CD4-positive, alpha-beta T cell treated with Interleukin-6 for 4 hours (primary cell): ENCODE data around the gene SMG9.
A peak's percentile ranks its signal among the peaks of the same experiment; 100 is the strongest.

Experiments
- DNase-seq: peaks from one replicate; pipeline ENCODE4 v3.0.0-alpha.2; 2020; ENCODE audit warnings: mixed read lengths

SMG9 gene, protein sequence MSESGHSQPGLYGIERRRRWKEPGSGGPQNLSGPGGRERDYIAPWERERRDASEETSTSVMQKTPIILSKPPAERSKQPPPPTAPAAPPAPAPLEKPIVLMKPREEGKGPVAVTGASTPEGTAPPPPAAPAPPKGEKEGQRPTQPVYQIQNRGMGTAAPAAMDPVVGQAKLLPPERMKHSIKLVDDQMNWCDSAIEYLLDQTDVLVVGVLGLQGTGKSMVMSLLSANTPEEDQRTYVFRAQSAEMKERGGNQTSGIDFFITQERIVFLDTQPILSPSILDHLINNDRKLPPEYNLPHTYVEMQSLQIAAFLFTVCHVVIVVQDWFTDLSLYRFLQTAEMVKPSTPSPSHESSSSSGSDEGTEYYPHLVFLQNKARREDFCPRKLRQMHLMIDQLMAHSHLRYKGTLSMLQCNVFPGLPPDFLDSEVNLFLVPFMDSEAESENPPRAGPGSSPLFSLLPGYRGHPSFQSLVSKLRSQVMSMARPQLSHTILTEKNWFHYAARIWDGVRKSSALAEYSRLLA

DNA sequence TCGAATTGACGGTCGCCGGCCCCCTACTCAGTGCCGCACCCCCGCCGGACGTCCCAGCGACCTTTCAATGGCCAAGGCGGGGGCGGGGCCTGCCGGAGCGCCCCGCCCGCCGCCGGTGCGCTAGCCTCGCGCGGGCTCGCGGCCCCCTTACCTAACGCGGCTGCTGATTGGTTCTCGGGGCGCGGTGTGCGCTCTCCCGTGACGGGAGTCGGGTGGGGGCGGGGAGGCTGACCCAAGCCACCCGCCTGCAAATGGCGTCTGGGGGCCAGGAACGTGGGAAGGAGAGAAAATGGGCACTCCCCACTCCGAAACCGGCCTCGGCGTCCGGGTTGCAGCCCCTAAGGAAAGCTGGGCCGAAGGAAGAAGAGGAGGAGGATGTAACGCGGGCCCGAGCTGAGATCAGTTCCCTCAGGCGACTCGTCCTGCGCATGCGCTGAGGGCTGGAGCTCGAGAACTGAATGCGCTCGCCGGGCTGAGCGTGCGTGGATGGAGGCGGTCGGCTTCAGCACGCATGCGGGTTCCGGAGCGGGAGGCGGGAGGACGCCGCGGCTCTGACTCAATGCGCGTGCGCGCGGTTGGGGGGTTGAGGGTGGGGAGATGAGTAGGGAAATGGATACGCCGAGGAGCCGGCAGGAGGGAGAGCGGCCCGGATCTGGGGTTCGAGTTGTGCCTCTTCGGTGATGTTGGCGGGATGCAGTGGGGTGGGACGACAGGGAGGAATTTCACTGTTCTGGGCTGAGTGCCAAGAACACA is at the start of gene SMG9:
Gene SMG9, minus strand, starts transcription at position 460 of the 753 bp plus-strand sequence. CDS start 4,221 bp downstream, outside the sequence.
- peak; percentile 99 for DNase-seq

DNA sequence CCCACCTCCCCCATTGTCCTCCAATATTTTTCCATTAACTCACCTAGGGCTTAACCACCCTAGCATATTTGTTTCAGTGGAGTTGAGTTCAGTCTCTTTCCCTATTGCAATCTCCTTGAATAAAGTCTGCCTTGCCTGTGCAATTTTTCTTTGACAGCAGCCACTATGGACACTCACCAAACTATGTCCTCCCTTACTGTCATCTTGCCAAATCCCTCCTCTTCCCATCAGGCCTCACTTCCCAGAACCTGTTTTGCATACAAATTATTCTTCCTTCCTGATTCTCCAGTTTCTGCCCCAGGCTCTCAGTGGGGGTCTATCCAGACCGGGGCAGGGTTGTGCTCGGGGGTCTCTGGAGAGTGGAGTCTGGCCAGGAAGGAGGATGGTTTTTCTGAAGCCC is 49.7 kb upstream of the SMG9 start:
- DNase-seq = no peak

DNA sequence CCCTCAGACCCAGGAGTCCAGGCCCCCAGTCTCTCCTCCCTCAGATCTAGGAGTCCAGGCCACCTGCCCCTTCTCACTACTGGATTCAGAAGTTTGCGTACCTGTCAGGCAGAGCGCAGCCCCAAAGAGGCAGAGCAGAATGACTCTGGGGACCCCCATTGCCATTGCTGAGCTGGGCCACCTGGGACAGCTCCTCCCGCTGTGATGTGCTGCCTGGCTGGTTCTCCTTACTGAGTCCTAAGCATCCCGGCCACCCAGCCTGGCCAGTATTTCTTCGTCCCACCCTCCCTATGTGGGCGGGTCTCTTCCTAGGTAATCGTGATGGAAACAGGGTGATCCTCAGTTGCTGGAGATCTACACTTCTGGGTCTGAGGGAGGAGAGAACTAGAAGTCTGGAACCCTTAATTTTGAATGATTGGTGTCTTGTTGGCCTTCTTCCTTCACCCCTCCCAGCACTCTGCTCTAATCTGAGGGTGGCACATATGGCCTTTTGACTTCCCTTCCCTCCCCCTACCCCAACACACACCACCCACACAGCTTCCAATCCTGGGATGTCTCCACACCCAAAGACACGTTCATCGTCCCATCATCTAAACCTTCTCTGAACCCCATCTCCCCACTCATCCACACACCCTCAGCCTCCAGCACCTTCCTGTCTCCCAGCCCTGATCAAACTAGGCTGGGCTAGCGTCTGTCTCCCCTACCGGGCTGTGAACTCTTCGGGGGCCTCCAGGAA is 47.6 kb upstream of the SMG9 start, which contains the start of gene LYPD5:
Gene LYPD5, minus strand, starts transcription at position 232 of the 736 bp plus-strand sequence. Its CDS starts 67 bp downstream, at position 165.
- no peak for DNase-seq

DNA sequence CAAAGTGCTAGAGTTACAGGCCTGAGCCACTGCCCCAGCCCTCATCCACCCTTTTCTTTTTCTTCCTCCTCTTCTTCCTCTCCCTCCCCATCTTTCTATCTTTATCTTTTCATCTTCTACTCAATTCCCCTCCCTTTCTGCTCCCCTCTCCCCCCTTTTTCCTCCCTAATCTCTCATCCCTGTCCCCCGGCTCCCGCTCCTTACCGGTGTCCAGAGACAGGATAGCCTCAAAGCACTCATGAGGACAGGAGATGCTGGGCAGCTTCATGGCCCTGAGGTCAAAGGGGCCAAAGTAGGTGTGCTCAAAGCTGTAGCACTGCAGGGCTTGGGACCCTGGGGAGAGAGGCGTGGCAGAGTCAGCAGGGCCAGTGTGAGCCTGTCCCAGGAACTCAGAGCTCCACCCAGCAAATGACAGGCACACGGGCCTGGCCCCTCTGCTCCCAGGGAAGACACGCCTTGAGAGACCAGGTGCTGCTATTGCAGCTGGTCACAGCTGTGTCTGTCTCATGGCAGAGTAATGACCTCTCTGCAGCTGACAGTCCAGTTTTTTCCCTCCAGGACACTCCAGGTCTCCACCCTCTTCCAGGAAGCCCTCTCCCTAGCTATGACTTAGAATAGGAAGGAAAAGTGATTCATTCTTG is 44.9 kb upstream of the SMG9 start:
- DNase-seq = no peak

DNA sequence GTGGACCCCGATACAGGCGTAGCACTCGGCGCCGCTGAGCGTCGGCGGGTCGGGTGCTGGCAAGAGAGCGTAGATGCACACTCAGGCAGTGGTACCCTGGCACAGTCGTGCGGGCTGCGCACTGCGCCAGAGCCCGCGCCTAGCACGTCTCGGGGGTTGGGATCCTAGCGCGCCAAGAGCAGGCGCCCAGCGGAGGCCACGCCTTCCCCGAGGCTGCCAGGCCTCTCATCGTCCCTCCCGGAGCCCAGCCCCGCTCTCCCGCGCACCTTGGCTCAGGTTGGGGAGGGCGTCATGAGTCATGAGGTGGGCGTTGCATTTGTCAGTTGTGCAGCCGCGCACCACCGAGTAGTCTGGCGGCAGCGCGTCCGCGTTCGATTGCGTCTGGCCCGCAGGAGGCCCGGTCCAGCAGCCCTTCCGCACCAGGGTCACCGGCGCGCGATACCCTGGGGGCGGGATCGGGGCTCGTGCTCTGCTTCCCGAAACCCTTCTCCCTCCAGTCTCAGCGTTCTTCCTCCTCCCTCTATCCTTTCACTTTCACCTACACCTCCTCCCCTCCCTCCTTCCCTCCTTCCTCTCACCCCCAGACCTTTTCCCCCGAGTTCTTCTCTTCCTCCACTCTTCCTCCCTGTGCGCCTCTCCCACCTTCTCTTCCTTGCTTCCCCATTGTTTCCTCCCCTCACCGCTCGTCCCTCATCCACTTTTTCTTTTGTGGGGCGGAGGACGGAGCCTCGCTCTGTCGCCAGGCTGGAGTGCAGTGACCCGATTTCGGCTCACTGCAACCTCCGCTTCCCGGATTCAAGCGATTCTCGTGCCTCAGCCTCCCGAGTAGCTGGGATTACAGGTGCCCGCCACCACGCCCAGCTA is 44.0 kb upstream of the SMG9 start:
- peak; percentile 81 for DNase-seq

DNA sequence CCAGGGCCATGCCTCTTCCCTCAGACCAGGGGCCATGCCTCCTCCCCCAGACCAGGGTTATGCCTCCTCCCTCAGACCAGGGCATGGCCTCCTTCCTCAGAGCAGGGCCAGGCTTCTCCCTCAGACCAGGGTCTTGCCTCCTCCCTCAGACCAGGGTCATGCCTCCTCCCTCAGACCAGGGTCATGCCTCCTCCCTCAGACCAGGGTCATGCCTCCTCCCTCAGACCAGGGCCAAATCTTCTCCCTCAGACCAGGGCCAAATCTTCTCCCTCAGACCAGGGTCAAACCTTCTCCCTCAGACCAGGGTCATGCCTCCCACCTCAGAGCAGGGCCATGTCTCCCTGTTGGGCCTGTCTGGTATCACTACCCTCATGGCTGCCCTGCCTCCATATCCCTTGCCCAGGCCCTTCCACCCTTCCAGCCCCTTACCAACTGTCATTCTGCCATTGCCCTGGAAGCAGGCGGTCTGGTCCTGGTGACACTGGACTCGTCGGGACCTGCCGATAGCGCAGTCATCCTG is 43.3 kb upstream of the SMG9 start:
- no peak for DNase-seq

DNA sequence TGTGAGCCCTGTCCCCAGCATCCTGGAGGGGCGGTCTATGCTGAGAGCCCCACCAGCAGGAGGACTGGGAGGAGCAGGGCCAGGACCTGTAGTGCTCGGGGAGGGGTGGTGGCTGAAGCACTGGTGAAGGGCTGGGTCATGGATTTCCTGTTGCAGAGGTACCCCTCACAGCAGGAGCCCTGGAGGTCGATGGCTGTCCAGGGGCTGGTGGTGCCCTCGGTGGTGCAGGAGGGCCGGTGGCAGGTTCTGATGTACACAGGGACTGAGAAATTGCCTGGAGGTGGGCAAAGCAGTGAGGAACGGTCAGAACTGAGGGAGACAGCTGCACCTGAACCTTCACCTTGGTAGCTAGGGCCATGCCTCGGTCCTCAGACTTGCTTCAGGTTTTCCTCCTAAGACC is 42.8 kb upstream of the SMG9 start:
- no peak for DNase-seq

DNA sequence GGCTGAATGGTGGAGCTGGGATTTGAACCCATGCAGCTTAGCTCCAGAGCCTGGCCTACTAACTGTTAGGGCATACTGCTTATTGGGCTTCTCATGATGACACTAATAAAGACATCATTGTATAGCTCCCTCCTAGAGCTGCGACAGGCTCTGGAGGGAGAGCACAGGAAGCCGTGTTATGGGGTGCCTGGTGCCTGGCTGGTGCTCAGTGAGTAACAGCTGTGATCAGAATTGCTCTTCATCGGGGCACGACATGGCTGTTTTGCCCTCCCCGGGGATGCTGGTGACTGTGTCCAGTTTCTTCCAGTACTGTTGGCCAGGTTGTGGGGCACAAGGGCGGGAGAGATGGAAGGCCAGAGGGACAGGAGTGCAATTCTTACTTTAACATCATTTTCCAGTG is 42.4 kb upstream of the SMG9 start:
- no peak for DNase-seq

DNA sequence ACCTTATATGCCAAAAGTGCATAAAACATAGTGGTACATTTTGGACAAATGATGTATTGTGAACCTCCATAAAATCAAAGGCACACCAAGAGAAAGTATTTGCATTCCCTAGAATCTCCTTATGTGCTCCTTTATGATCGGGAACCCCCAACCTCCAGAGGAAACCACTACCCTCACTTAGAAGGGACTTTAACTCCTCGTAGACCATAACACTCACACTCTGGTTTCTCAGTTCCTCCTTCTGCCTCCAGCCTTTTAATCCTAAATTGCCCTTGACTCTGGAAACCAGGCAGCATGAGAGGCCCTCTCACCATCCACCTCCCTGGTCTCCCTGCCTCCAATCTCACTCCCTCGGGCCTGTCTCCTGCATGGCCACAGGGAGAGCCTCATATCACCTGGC is 35.8 kb upstream of the SMG9 start:
- DNase-seq = no peak

DNA sequence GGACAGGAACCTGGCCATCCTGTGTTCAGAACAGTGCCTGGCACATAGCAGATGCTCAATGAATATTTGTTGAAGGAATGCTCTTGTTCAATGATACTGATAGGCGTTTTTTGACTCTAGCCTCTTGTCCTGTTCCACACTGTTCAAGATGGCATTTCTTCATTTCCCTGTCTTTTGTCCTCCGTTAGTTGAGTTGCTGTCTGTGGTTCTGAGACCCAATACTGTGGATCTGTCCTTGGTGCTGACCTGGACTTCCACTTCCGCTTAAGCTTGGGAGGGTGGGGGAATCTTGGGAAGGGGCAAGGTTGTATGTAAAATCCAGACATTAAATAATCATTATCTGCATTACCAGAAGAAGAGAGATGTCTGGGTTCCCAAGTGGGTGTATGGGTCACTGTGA is 34.3 kb upstream of the SMG9 start:
- peak; percentile 28 for DNase-seq

DNA sequence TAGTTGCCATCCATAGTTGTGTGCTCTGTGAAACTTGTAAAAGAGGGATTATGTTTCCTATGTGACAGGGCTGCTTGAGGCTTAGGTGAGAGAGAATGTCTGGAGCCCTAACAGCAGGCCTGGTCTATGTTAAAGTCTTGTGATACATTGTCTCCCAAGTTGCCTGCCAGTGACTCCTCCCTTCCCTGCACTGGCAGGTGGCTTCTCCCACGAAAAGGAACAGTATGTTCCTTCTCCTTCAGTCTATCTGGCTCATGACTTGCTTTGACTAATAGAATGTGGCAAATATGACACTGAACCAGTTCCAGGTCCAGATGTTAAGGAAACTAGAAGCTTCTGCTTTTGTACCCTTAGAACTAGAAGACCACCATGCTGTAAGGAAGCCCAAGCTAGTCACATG is 31.9 kb upstream of the SMG9 start:
- no peak for DNase-seq

DNA sequence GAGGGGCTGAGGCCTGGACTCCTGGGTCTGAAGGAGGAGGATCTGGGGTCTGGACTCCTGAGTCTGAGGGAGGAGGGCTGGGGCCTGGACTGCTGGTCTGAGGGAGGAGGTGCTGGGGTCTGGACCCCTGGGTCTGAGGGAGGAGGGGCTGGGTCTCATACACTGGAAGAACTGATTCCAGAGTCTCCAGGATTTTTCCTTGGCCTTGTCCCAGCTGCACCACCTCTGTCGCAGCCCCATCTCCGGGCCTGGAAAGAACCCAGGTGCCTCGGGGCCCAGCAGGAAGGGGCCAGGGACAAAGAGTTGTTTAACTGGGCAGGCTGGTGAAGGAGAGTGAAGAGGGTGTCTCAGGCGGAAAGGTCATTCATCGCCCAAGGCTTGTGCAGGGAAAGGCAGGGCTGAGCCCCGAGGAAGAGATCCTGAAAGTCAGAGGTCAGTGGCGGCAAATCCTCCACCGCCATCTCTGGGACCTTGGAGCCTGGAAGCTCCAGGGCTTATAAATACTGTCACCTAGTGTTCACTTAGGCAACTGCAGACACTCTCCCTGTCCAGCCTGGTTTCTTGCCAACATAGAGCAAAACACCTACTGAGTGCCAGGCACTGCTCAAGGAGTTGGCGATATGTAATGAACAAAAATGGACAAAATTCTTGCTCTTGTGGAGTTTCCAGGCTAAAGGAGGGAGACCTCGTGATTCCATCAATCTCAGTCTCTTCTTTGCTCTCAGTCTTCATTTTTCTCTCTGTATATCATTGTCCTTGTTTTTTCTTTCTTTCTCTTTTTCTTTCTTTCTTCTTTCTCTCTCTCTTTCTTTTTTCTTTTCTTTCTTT is 30.4 kb upstream of the SMG9 start:
- DNase-seq = peak; percentile 61

DNA sequence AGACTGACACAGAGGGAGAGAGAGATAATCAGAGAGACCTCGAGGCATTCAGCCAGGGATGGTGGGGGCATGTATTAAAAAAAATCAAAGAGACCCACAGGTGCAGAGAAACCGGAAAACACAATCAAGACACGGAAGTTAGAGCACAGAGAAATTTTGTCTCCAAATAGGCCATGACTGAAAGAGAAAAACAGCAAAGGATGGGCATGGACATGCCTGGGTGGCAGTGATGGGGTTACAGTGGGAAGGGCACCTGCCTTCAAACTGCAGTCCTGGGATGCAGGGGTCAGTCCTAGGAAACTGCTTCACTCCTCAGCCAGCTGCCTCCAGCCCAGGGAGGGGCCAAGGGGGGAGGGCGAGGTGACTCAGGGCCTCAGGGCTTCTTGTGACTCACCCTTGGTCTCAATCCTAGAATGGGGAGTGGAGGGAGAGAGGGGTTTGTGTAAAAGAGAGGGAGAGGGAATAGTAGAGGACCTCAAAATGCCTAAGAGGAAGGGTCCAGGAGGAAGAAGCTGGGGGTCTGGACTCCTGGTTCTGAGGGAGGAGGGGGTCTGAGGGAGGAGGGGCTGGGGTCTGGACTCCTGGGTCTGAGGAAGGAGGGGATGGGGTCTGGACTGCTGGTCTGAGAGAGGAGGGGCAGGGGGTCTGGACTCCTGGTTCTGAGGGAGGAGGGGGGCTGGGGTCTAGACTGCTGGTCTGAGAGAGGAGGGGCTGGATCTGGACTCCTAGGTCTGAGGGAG is 29.6 kb upstream of the SMG9 start:
- DNase-seq = peak; percentile 80

DNA sequence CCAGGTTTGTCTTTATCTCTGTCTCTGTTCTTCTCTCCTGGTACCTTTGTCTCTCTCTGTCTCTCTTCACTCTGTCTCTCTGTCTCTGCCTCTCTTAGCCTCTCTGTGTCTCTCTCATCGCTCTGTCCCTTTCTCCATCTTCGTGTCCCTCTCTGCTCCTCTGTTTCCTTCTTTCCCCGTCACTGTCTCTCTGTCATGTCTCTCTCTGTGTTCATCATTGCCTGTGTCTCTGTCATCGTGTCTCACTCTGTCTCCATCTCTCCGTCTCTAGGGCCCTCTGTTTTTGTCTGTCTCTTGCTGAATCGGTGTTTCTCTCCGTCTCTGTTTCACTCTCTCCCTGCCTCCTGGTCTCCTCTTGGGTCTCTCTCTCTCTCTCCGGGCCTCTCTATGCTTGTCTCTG is 28.9 kb upstream of the SMG9 start:
- DNase-seq = no peak

DNA sequence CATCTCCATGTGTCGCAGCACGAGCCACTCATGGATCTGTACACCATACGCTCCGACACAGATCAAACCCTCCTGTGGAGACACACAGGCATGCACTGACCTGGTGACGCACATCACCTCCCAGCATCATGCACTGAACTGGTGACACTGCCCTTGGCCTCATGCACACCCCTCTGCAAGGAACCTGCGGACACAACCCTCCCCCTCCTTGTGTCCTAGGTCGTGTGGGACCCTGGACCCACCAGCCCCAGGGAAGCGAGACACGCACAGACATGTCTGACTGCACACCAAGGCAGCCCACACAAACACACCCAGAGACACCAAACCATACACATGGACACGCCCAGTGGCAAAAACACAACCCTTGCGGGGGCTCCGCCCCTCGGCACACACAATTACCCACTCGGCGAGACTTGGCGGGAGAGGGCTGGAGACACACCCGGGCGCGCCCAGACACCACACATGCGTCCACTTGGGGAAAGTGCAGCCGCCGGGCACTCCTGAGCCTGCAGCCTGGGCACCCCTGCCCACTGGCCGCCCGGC is 28.0 kb upstream of the SMG9 start:
- no peak for DNase-seq

DNA sequence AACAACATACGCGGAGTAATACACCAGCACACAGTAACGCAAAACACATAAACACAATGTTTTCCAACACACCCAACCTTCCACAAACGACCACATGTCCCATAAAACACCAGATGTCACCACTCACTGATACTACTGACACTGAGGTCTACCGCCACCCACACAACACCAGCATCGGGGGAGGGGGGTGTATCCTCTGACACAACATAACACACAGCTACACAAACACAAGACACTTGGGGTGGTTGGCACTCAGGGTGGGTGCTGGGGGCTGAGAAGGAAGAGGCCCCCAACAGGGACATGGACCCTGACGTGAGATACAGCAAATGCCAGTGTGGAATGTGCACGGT is 27.5 kb upstream of the SMG9 start:
- no peak for DNase-seq

DNA sequence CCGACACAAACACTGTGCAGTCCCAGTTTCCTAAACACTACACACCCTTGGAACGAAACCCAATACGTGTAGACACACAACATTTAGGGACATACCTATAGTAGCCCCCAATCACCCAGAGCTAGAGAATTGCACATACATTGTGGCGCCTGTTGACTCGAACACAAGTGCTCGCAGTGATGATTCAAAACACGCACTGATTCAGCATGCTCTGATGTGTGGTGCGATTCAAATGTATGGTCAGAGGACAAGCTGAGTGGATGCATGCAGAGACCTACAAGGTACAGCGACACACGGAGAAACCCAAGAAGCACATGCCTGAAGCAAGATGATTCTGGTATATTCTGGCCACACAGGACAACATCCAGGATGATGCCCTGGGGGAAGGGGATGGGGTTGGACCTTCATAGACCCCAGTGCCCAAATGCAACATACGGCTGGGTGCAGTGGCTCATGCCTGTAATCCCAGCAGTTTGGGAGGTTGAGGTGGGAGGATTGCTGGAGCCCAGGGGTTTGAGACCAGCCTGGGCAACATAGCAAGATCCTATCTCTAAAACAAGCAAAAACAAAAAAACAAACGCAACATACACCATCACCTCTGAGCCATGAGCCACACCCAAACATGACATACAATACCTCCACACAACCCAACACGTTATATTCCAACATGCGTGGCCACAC is 27.0 kb upstream of the SMG9 start:
- DNase-seq = peak; percentile 23

DNA sequence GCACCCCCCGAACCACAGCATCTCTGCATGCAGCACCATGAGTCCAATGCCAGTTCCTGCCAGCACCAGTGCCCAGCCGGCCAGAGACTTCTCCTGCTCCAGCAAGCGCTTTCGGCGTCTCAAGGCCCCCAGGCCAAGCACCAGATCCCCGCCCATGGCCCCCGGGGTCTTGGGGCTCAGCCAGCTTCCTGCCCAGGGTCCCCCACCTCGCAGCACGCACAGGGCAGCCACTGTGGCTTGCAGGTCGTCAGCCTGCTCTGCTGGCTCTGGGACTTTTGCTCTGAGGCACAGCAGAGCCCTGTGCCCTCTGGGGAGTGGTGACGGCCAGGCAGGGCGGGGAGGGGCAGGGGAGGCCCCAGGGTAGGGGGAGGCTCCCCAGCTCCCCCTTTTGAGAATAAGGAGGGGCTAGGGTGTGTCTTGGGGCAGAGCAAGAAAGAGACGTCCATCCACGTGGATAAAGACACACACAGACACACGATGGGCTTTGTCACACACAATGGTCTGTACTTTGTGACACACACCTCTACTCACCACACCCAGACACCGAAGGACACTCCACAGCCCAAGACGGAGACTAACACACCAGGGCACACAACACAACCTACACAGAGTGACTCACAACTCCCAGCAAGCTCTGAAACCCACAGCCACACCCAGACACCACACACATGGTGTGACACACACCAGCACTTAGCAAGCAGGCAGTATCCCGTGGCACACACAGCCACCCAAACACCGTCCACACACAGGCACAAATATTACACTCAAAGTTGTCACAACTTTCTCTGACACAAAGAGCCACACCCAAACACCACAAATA is 26.2 kb upstream of the SMG9 start, which contains the start of gene KCNN4:
Gene KCNN4, minus strand, starts transcription at position 268 of the 820 bp plus-strand sequence. Its CDS starts 112 bp downstream, at position 156.
- peak; percentile 74 for DNase-seq
